Prostate gland (tissue), 2 donors: ENCODE results near the gene MORN4. TPM values are rescaled to one million over a fixed set of nuclear protein-coding genes. Genes with fewer than 3 reads are reported as not detected.

Experiments
- DNase-seq: peaks from one replicate; pipeline ENCODE4 v3.0.0-alpha.2; 2019; ENCODE audit warnings: low spot score
- H3K27ac ChIP-seq, 2 donors: fragments of 200-600 bp; sonication (generic); 2 replicates each; pipeline ENCODE4 v1.5.1; 2017 to 2019
- H3K27me3 ChIP-seq: fragments of 200-600 bp; sonication (generic); replicated peaks from 2 replicates; pipeline ENCODE4 v1.5.1; 2019; ENCODE audit not compliant: insufficient read depth
- H3K36me3 ChIP-seq, 2 donors: fragments of 200-600 bp; sonication (generic); 1 replicate in 1 of 2; 2 replicates in 1 of 2; pipeline versions ENCODE4 v1.5.1 to v1.8.1; 2017 to 2019
- H3K4me1 ChIP-seq: fragments of 200-600 bp; sonication (generic); replicated peaks from 2 replicates; pipeline ENCODE4 v1.5.1; 2019
- H3K4me3 ChIP-seq, 2 donors: fragments of 200-600 bp; sonication (generic); 2 replicates each; pipeline ENCODE4 v1.5.1; 2017 to 2019
- H3K9me3 ChIP-seq: fragments of 200-600 bp; sonication (generic); 2 replicates; pipeline ENCODE4 v1.5.1; 2017
- POLR2A ChIP-seq: fragments of 450-650 bp; IDR thresholded peaks from one replicate; pipeline ENCODE4 v1.6.1; 2016; ENCODE audit warnings: antibody characterized with exemption, mild to moderate bottlenecking
- POLR2AphosphoS5 ChIP-seq: sonication (generic); formaldehyde crosslinking; IDR thresholded peaks from one replicate; pipeline ENCODE4 v1.6.1; 2017; ENCODE audit warnings: antibody characterized with exemption
- WGBS: methylation state at CpG from one replicate; pipeline ENCODE4 v1.1.5; 2018; 5-methylcytosine and 5-hydroxymethylcytosine counted together
- intact Hi-C: fragments of 100-400 bp; cut with DNase I; formaldehyde crosslinking; loops from one replicate; pipeline ENCODE4 v1.14.2; 2022
- total RNA-seq, 2 donors: library from RNA; depleted of rRNA; stranded (reverse); fragments of >200 nt; gene quantifications; one replicate each; pipeline ENCODE4 v1.1.0, GENCODE V29; 2016
- TF ChIP-seq, protein P1 (sequence below), 4 experiments: fragments of 200-600 bp in 2 of 4; fragments of 450-650 bp in 2 of 4; sonication (generic) in 2 of 4; IDR thresholded peaks; 1 replicate in 3 of 4; 2 replicates in 1 of 4; pipeline ENCODE4 v1.5.1; 2016 to 2019; ENCODE audit warnings: antibody characterized with exemption in 4 of 4, mild to moderate bottlenecking in 2 of 4, moderate library complexity in 2 of 4

Gene MORN4
- total RNA-seq, 2 donors from 2014 or later, result 4.7 to 5.5 TPM

GRCh38 chr10:97598407-97599271 lies 34.7 kb downstream of the MORN4 start:
- H3K36me3 ChIP-seq, result no peaks in the 10 kb centered on the region
- no peaks in the 10 kb centered on the region for H3K27me3 ChIP-seq
- WGBS, result 95% methylated on average over 19 of the region's 19 CpGs
- H3K4me3 ChIP-seq, result no peak overlapping the region
- no peaks in the 10 kb centered on the region for H3K9me3 ChIP-seq
- no peaks in the 10 kb centered on the region for H3K4me1 ChIP-seq
- intact Hi-C loops, result no loop called here
- no peak for DNase-seq
- TF ChIP-seq, protein P1, sequence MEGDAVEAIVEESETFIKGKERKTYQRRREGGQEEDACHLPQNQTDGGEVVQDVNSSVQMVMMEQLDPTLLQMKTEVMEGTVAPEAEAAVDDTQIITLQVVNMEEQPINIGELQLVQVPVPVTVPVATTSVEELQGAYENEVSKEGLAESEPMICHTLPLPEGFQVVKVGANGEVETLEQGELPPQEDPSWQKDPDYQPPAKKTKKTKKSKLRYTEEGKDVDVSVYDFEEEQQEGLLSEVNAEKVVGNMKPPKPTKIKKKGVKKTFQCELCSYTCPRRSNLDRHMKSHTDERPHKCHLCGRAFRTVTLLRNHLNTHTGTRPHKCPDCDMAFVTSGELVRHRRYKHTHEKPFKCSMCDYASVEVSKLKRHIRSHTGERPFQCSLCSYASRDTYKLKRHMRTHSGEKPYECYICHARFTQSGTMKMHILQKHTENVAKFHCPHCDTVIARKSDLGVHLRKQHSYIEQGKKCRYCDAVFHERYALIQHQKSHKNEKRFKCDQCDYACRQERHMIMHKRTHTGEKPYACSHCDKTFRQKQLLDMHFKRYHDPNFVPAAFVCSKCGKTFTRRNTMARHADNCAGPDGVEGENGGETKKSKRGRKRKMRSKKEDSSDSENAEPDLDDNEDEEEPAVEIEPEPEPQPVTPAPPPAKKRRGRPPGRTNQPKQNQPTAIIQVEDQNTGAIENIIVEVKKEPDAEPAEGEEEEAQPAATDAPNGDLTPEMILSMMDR (IDR thresholded peaks at IDR 0.05), result no peak
- no peak for TF ChIP-seq POLR2A
- no peak overlapping the region for H3K27ac ChIP-seq

DNA sequence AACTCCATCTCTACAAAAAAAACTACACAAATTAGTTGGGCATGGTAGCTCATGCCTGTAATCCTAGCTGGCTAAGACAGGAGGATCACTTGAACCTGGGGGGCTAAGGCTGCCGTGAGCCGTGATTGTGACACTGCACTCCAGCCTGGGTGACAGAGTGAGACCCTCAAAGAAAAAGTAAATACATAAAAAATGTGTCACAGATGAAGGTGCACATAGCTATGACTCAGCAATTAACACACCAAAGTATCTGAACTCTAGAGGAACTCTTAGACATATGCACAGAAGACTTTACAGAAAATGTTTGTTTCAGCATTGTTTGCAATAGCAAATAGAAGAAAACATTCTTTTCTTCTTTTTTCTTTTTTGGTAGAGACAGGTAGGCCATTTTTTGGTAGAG lies 35.5 kb downstream of the MORN4 start:
- no peaks in the 10 kb centered on the region for H3K9me3 ChIP-seq
- TF ChIP-seq POLR2A (no peak), POLR2AphosphoS5 (no peak)
- TF ChIP-seq, protein P1 (IDR thresholded peaks at IDR 0.05), result no peak
- 84% methylated on average over 2 of the region's 2 CpGs for WGBS
- H3K27me3 ChIP-seq, result no peaks in the 10 kb centered on the region
- H3K4me3 ChIP-seq, result no peak overlapping the region
- no peak for DNase-seq
- H3K36me3 ChIP-seq, result no peaks in the 10 kb centered on the region
- no peak overlapping the region for H3K27ac ChIP-seq
- intact Hi-C loops, result no loop called here
- no peaks in the 10 kb centered on the region for H3K4me1 ChIP-seq

DNA sequence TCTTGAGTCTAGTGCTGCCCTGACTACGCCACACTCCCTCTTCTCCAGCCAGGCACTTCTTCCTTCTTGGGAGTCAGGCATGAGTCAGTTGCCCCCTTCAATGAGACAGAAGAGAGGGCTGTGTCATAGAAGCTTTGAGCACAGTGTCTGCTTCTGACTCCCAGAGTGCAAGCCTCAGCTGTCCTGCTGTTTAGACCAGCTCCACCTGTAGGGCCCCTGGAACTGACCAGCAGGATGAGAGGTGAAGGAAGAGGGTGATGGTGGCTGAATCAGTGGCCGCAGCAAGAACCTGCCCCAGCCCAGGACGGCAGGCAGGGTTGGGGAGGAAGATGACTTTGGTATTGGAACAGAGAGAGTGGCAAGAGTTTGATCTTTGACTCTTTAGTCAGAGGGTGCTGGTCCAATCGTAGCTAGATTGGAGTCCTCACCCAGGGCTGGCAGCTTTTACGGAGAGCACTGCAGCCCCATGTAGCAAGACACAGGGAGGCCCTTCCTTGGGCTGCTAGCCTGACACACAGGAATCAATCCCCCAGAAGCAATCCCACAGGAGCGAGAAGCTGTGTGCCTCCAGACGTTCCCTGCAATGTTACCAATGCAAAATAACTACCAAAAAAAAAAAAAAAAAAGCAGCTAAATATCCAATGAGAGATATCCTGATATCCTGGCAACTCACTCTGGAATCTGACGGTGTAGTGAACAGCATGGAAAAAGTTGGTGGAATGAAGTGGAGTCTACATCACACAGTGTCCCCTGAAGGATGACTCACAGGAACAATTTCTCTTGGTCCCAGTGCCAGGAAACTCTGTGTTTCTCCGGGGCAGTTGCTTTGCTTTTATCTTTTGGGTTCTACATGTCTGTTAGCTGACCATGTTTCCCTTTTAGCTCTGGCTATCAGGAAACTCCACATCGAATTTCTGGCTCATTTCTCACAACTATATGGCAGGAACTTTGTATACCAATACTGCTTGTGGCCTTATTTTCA lies 36.9 kb downstream of the MORN4 start:
- peak; percentile 82 for TF ChIP-seq POLR2AphosphoS5
- TF ChIP-seq, protein P1 (IDR thresholded peaks at IDR 0.05), result no peak
- DNase-seq, result peak; percentile 34
- Histone ChIP-seq H3K4me3 (no peak overlapping the region), H3K27me3 (no peaks in the 10 kb centered on the region), H3K9me3 (no peaks in the 10 kb centered on the region), H3K27ac (peak overlapping the region; percentile 53 to 55), H3K36me3 (no peaks in the 10 kb centered on the region), H3K4me1 (no peaks in the 10 kb centered on the region)
- intact Hi-C loops, result no loop called here
- WGBS, result 52% methylated on average over 10 of the region's 10 CpGs

DNA sequence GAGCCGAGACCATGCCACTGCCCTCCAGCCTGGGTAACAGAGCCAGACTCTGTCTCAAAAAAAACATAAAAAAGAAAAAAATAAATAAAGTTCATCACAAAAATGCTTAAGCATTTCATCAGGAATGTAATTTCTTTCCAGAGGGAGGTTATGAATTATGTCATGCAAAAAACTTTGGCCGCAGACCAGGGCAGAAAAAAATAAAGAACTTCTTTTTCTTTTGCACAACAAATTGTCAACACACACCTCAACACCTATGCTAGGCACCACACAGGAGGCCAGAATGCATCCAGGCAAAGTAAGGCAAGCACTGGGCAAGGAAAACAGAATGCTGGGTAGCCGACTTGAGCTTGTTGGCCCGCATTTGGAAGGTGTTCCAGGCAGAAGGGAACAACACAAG lies 39.9 kb downstream of the MORN4 start:
- Histone ChIP-seq H3K36me3 (no peaks in the 10 kb centered on the region), H3K27ac (no peak overlapping the region), H3K4me1 (no peaks in the 10 kb centered on the region), H3K4me3 (no peak overlapping the region), H3K27me3 (no peaks in the 10 kb centered on the region), H3K9me3 (no peaks in the 10 kb centered on the region)
- no peak for TF ChIP-seq POLR2AphosphoS5
- DNase-seq, result no peak
- 65% methylated on average over 4 of the region's 4 CpGs for WGBS
- intact Hi-C loops, result no loop called here

GRCh38 chr10:97590748-97591495 lies 42.4 kb downstream of the MORN4 start:
- intact Hi-C loops, result no loop called here
- Histone ChIP-seq H3K4me1 (no peaks in the 10 kb centered on the region), H3K36me3 (no peaks in the 10 kb centered on the region), H3K4me3 (no peak overlapping the region), H3K27ac (no peak overlapping the region), H3K27me3 (no peaks in the 10 kb centered on the region), H3K9me3 (no peaks in the 10 kb centered on the region)
- TF ChIP-seq, protein P1 (IDR thresholded peaks at IDR 0.05), result no peak
- TF ChIP-seq POLR2AphosphoS5 (no peak), POLR2A (no peak)
- WGBS, result 59% methylated on average over 5 of the region's 5 CpGs
- DNase-seq, result no peak
